GM21367 (cell line): Measurements from ENCODE around the gene KCNMA1.

Source experiments
- ATAC-seq: cut with Tn5 transposase; IDR thresholded peaks from one replicate; pipeline ENCODE4 v1.9.1; 2021; ENCODE audit not compliant: unreplicated experiment

The KCNMA1 gene

GRCh38 chr10:76899490-76899889, 738.1 kb downstream of the KCNMA1 start:
- no peak for ATAC-seq

- ATAC-seq, result no peak
Observed at GRCh38 chr10:76892766-76893479, 744.7 kb downstream of the KCNMA1 start.

GRCh38 chr10:76887223-76888010, 750.2 kb downstream of the KCNMA1 start:
- no peak for ATAC-seq

GRCh38 chr10:76885816-76886215, 751.8 kb downstream of the KCNMA1 start:
- no peak for ATAC-seq

- ATAC-seq, result no peak
Observed at GRCh38 chr10:76884673-76885275, 752.8 kb downstream of the KCNMA1 start.

- ATAC-seq, result no peak
Observed at GRCh38 chr10:76883596-76883995, 754.0 kb downstream of the KCNMA1 start.

- no peak for ATAC-seq
Observed at GRCh38 chr10:76882796-76883195, 754.8 kb downstream of the KCNMA1 start.

- peak; percentile 50 for ATAC-seq
Observed at GRCh38 chr10:76882245-76882644, 755.4 kb downstream of the KCNMA1 start.

- ATAC-seq, result peak; percentile 53
Observed at GRCh38 chr10:76881477-76882220, 756.0 kb downstream of the KCNMA1 start.

GRCh38 chr10:76880931-76881330, 756.7 kb downstream of the KCNMA1 start:
- no peak for ATAC-seq

GRCh38 chr10:76879116-76879913, 758.3 kb downstream of the KCNMA1 start:
- ATAC-seq, result no peak

- no peak for ATAC-seq
Observed at GRCh38 chr10:76878514-76878913, 759.1 kb downstream of the KCNMA1 start.

GRCh38 chr10:76874896-76875295, 762.7 kb downstream of the KCNMA1 start:
- no peak for ATAC-seq

GRCh38 chr10:76874176-76874575, 763.4 kb downstream of the KCNMA1 start:
- no peak for ATAC-seq

- ATAC-seq, result no peak
Observed at GRCh38 chr10:76871697-76872295, 765.8 kb downstream of the KCNMA1 start.

GRCh38 chr10:76869931-76870330, 767.7 kb downstream of the KCNMA1 start:
- no peak for ATAC-seq

- no peak for ATAC-seq
Observed at GRCh38 chr10:76868098-76868977, 769.3 kb downstream of the KCNMA1 start.

- ATAC-seq, result no peak
Observed at GRCh38 chr10:76866841-76867586, 770.6 kb downstream of the KCNMA1 start.
